Measurements from ENCODE around the gene IL1RAPL1.

The IL1RAPL1 gene

GRCh38 chrX:28552882-28553829 lies 34.1 kb upstream of the IL1RAPL1 start:
- Histone ChIP-seq H3K4me1 (no peaks in the 10 kb centered on the region), H3K9me3 (no peaks in the 10 kb centered on the region), H3K36me3 (no peaks in the 10 kb centered on the region), H3K27me3 (no peaks in the 10 kb centered on the region), H3K4me3 (ENCODE audit: low read depth, low read length) (no peak overlapping the region)
- no peak for TF ChIP-seq CTCF (IDR thresholded peaks at IDR 0.05; ENCODE audit: low read depth, low read length)
- no peak for DNase-seq

- no peaks in the 10 kb centered on the region for H3K4me1 ChIP-seq
- no peaks in the 10 kb centered on the region for H3K27me3 ChIP-seq
- no peak overlapping the region for H3K4me3 ChIP-seq (ENCODE audit: low read depth, low read length)
- H3K9me3 ChIP-seq, result no peaks in the 10 kb centered on the region
- no peaks in the 10 kb centered on the region for H3K36me3 ChIP-seq
- TF ChIP-seq CTCF (IDR thresholded peaks at IDR 0.05; ENCODE audit: low read depth, low read length), result no peak
- DNase-seq, result no peak
Observed at GRCh38 chrX:28576117-28576516, 11.1 kb upstream of the IL1RAPL1 start.

GRCh38 chrX:28581522-28581921 lies 5.7 kb upstream of the IL1RAPL1 start:
- no peak for TF ChIP-seq CTCF (IDR thresholded peaks at IDR 0.05; ENCODE audit: low read depth, low read length)
- DNase-seq, result no peak

GRCh38 chrX:28582511-28582910 lies 4.7 kb upstream of the IL1RAPL1 start:
- no peak for TF ChIP-seq CTCF (IDR thresholded peaks at IDR 0.05; ENCODE audit: low read depth, low read length)
- no peaks in the 10 kb centered on the region for H3K4me1 ChIP-seq
- H3K4me3 ChIP-seq (ENCODE audit: low read depth, low read length), result no peak overlapping the region
- no peaks in the 10 kb centered on the region for H3K36me3 ChIP-seq
- no peaks in the 10 kb centered on the region for H3K27me3 ChIP-seq
- DNase-seq, result no peak
- no peaks in the 10 kb centered on the region for H3K9me3 ChIP-seq

More at GRCh38 chrX:28581522-28581921, 5.7 kb upstream of the IL1RAPL1 start:
- Histone ChIP-seq H3K4me1 (no peaks in the 10 kb centered on the region), H3K36me3 (no peaks in the 10 kb centered on the region), H3K27me3 (no peaks in the 10 kb centered on the region), H3K9me3 (no peaks in the 10 kb centered on the region), H3K4me3 (ENCODE audit: low read depth, low read length) (no peak overlapping the region)

- H3K4me1 ChIP-seq, result no peaks in the 10 kb centered on the region
- no peak for TF ChIP-seq CTCF (IDR thresholded peaks at IDR 0.05; ENCODE audit: low read depth, low read length)
- H3K27me3 ChIP-seq, result no peaks in the 10 kb centered on the region
- no peaks in the 10 kb centered on the region for H3K9me3 ChIP-seq
- no peak for DNase-seq
- no peak overlapping the region for H3K4me3 ChIP-seq (ENCODE audit: low read depth, low read length)
- no peaks in the 10 kb centered on the region for H3K36me3 ChIP-seq
Observed at GRCh38 chrX:28584025-28584424, 3.2 kb upstream of the IL1RAPL1 start.

- no peak overlapping the region for H3K4me3 ChIP-seq (ENCODE audit: low read depth, low read length)
- no peak for TF ChIP-seq CTCF (IDR thresholded peaks at IDR 0.05; ENCODE audit: low read depth, low read length)
- no peaks in the 10 kb centered on the region for H3K4me1 ChIP-seq
- no peaks in the 10 kb centered on the region for H3K9me3 ChIP-seq
- H3K36me3 ChIP-seq, result no peaks in the 10 kb centered on the region
- no peaks in the 10 kb centered on the region for H3K27me3 ChIP-seq
- DNase-seq, result no peak
Observed at GRCh38 chrX:28585767-28586166, 1.5 kb upstream of the IL1RAPL1 start.
